NOMO-1 (cell line): ENCODE measurements around the gene ITSN2.
"Not testable (repeated sequence)": the region's sequence is repeated elsewhere in the genome, so short reads cannot be mapped to it uniquely, and the experiment has no call there.

ENCODE experiments used
- DNase-seq, 2 experiments: peaks; one replicate each; lab custom pipeline; 2025; ENCODE audit not compliant: unreplicated experiment in 2 of 2; lab: John Stamatoyannopoulos, UW

The ITSN2 gene

GRCh38 chr2:24360050-24360962 is at the start of gene ITSN2:
ITSN2 (minus strand) TSS chr2:24360536; CDS start chr2:24328082, 32,454 bp downstream.
- DNase-seq: peak; percentile 68 to 88

DNA sequence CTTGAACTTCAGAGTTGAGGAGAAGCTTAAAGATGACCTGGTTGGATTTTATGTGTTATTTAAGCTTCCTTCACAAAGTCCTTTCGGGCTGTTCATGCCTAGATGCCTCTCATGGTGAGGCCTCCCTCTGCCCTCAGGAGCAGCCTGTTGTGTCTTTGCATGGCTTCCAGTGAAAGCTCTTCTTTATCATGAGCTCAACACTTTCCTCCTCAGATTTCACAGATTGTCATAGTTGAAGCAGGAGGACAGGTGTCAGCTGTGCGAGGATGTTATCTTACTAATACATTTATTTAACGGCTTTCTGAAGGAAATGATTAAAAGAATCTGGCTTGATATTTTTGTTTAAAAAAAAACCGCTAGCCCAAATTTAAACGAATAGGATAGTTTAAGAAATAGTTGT is 48.8 kb upstream of the ITSN2 start:
- no peak for DNase-seq

DNA sequence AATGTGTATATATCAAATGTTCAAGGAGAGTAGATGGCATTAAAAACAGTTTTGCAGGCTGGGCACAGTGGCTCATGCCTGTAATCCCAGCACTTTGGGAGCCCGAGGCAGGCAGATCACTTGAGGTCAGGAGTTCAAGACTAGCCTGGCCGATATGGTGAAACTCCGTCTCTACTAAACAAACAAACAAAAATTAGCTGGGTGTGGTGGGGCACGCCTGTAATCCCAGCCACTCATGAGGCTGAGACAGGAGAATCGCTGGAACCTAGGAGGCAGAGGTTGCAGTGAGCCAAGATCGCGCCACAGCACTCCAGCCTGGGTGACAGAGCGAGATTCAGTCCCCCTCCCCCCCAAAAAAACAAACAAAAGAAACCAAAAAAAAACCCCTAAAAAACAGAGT is 48.4 kb upstream of the ITSN2 start:
- not testable (repeated sequence) for DNase-seq

DNA sequence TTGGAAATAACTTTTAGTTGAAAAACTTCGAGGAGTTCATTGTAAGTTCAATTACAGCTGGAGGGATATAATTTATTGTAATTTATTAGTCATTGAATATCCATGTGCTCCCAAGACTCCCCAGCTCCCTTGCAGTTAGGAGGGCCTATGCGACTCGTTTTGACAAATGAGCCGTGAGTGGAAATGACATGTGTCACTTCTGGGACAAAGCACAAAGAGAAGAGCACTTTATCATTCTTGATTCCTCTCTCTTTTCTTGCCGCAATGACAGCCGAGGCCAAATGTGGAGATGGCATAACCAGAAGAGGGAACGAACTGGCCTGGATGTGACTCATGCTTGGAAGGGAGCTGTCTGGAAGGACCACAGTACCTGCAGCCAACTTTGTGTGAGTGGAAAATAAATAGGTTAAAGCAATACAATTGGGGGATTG is 44.2 kb upstream of the ITSN2 start:
- DNase-seq: no peak

- no peak for DNase-seq
Measured at GRCh38 chr2:24403832-24404212, 43.5 kb upstream of the ITSN2 start.

DNA sequence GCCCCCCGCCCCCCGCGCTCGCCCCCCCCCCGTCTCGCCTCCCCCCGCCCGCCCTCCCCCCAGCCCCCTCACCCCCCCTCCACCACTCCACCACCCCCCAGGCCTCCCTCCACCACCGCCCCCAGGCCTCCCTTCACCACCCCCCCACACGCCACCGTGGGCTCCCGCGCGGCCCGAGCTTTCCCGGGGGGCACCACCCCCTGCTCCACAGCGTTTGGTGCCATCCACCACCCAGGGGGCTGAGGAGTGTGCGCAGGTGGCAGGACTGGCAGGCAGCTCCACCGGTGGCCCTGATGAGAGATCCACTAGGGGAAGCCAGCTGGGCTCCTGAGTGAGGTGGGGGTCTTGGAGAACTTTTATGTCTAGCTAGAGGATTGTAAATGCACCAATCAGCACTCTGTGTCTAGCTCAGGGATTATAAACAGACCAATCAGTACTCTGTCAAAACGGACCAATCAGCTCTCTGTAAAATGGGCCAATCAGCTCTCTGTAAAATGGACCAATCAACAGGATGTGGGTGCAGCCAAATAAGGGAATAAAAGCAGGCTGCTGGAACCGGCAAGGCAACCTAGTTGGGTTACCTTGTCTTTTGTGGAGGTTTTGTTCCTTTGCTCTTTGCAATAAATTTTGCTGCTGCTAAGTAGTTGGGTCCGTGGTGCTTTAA is 43.0 kb upstream of the ITSN2 start:
- no peak for DNase-seq

DNA sequence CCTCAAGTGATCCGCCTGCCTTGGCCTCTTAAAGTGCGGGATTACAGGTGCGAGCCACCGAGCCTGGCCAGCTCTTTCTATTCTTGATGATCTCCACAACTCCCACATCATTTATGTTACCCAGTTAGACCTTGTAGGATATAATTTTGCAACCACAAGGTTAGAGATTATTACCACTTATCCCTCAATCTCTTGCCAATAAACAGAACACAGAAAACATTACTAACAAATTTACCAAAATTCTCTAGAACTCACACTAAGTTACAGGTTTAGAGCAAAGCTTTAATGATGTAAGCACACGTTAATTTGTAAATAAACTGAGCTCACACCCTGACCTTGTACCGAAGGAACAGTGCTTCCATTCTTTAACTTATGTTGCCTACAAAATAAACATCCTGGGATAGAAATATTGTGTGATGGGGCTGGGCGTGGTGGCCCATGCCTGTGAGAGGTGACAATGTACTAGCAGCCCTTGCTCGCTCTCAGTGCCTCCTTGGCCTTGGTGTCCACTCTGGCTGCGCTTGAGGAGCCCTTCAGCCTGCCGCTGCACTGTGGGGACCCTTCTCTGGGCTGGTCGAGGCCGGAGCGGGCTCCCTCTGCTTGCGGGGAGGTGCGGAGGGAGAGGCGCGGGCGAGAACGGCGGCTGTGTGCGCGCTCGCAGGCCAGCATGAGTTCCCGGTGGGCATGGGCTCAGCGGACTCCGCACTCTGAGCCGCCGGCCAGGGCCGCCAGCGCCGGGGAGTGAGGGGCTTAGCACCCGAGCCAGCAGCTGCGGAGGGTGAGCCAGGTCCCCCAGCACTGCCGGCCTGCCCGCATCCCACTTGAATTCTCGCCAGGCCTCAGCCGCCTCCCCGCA is 42.1 kb upstream of the ITSN2 start:
- no peak for DNase-seq

GRCh38 chr2:24400207-24400907 is 40.0 kb upstream of the ITSN2 start:
- DNase-seq: no peak

DNA sequence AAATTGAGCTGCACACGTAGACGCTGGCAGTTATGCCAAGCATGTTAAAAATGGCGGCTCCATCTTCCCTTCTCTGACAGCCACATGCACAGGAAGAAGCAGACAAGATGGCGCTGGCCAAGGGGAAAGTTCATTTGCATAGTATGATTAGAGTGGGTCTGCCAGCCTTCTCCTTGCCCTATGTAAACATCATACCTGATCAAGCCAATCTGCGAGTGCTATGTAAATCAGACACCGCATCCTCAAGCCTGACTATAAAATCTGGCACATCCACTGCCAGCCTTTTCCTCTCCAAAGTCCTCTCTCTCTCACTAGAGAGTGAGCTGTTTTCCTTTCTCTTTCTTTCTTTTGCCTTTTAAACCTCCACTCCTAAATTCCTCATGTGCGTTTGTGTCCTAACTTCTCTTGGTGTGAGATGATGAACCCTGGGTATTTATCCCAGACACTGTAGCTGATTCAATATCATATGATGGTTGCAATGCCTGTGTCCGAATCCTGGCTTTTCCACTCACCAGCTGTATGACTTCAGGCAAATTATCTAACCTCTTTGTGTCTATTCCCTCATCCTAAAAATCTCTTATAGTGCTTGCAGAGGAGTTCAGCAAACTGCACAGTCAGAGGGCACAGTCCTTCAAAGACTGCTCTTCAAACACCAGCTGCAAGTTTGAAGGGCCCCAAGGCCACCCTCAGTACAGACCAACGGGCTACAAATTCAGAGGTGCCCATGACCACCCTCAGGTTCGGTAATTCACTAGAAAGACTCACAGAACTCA is 39.3 kb upstream of the ITSN2 start:
- DNase-seq: no peak

DNA sequence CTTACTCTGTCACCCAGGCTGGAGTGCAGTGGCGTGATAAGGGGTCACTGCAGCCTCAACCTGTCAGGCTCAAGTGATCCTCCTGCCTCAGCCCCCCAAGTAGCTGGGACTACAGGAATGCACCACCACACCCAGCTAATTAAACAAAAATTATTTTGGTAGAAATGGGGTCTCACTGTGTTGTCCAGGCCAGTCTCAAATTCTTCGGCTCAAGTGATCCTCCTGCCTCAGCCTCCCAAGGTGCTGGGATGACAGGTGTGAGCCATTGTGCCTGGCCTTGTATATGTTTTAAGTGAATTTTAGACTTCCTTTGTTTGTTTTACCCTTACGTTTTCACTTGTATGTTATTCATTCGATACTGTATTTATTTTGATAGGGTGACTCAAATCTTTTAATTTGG is 34.7 kb upstream of the ITSN2 start:
- DNase-seq: no peak

DNA sequence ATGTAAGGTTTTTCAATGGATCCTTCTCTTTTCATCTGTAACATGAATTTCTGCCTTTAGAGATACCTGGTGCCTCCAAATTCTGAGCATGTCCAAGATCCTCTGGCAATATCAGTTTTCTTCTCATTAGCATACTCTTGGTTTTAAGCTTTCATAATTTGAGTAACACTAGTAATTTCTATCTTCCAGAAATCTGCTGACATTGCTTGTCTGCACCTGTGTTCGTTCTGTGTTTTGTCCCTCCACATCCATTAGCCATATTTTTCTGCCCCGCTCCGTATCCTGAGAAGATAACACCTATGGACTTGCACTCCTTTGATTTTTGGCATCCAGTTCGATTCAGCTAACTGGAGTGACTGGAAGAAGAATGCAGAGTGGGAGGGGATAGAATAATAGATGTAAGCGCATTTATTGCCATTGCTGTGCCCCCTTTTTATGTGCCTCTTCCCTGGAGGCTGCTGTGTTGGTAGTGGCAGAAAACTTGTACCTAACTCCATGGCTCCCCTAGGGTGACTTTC is 32.3 kb upstream of the ITSN2 start:
- DNase-seq: no peak

DNA sequence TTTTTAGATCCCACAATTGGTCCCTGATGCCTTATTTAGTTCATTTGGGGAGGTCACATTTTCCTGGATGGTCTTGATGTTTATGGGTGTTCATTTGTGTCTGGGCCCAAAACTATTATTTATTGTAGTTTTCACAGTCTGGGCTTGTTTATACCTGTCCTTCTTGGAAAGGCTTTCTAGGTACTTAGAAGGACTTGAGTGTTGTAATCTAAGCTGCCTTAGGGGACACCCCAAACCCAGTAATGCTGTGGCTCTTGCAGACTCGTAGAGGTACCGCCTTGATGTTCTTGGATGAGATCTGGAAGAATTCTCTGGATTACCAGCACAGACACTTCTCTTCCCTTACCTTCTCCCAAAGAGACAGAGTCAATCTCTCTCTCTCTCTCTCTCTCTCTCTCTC is 25.0 kb upstream of the ITSN2 start:
- no peak for DNase-seq

DNA sequence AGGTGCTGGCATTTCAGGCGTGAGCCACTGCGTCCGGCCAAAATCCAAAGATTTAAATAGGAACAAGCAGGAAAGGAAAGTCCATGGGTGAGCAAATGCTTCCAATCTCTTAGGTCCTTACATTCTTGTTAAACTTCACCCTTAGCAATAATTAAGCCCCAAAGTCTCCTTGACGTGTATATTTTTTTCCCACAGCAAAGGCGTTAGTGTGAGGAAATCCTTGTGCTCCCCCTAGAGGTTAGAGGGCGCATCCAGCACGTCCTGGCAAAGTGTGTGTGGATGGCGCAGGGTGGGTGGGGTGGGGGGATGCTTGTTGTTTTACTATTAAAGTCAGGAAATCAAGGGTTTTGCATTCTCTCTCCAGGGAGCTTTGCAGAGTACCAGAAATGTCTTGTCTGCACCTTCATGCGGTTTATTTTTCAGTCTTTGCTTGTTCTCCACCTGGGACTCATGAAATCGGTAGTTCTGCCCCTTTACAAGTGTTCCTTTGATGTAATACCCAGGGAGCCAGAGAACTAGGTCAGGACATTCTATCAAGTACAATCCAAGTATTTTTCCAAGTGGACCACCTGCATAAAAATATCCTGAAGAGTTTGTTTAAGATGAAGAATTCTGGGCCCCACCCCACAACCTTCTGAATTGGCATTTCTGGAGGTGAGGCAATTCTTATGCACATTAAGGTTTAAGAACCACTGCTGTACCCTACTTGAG is 22.2 kb upstream of the ITSN2 start:
- DNase-seq: peak; percentile 44 to 62

DNA sequence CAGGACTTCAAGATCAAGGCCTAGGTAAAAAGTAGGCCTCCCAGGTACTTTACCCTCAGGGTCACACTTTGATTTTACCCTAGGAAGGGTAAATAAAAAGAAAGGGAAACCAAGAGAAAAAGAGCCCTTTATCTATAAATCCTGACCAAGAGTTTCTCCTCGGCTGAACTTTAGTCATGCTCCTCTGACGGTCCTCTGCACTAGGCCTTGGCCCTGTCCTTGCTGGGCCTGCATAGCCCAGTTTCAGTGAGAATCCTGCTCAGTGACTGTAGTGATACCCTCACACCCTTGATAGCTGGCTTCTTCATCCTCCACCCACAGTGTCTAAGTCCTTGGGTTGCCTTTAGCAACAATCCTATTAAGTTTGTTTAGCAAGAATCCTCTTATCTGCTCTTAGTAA is 20.5 kb upstream of the ITSN2 start:
- no peak for DNase-seq

DNA sequence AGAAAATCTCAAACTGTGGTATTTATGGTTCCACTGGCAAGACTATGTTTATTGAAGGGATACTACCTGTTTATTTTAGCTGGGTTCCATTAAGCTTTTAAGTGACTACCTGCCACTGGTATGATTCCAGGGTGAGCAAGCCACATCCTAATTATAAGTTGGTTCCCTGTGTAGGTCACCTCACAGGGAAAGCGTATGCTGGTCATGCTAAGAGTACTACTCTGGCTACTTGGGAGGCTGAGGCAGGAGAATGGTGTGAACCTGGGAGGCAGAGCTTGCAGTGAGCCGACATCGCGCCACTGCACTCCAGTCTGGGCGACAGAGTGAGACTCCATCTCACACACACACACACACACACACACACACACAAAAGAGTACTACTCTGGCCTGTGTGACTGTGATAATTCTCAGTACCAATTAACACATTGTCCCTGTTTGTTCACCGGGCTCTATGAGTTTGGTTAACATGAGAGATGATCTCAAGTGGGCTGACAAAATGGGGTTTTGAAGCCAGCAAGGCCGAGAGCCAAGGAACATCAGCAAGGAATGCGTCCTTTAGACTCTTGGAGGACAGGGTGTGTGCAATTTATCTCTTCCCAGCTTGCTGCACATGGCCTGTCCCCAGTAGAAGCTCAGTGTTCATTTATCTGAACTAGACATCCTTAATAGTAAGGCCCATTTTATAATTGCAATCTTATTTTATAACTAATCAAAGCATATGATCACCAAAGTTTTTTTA is 15.2 kb upstream of the ITSN2 start:
- DNase-seq: no peak

GRCh38 chr2:24374301-24374700 is 14.0 kb upstream of the ITSN2 start:
- DNase-seq: no peak

- DNase-seq: no peak
Measured at GRCh38 chr2:24372033-24372432, 11.7 kb upstream of the ITSN2 start.

DNA sequence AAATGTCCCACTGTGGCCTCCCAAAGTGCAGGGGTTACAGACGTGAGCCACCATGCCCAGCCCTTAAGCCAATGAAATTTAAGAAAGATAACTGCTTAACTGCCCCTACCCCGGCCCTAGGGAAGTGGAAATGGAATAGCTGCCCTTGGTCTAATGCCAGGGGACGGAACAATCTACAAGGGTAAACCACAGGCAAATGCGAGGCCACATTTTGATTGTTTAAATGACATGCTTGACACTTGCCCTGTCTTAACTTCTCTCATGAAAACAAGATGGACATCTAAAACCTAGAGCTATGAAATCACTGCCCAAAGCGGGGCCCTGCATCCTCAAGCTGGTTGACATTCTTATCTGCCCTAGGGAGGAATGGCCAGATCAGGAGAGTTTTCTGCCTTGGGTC is 5.5 kb upstream of the ITSN2 start:
- DNase-seq: no peak
